Measurements from ENCODE around the gene MAP2K5. TPM values are rescaled to one million over a fixed set of nuclear protein-coding genes. Genes with fewer than 3 reads are reported as not detected.

Gene MAP2K5
- total and polyA plus RNA-seq, 9 of the 15 experiments (the other 6 are each of a cell fraction or from before 2014, with no cell fraction given) = 0.41 to 16.5 (median 7.5) TPM

DNA sequence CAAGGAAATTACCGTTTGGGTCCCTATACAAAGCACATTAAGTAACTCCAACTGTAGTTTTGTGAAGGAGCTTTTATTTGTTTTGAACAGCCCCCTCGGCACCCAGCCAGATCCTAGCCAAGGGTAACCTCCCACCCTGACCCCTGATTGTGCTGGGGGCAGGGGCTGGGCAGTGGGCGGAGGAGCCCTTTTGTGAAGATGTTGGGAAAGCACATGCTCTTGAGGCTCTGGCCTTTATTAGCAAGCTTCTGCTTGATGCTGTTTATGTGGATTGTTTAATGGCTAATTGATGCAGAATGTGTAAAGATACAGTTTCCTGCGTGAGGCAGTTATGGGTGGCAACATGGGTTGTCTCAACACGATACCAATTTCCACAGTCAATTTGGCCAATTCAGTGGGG lies 136.5 kb downstream of the MAP2K5 start:
- Histone ChIP-seq H3K27me3 (ENCODE audit: control insufficient read depth in 2 of 2, insufficient read depth in 2 of 2, low read length in 2 of 2) (no peaks in the 10 kb centered on the region), H3K36me3 (ENCODE audit: control insufficient read depth, insufficient read depth, low read length) (no peaks in the 10 kb centered on the region), H3K9me1 (ENCODE audit: control insufficient read depth, insufficient read depth, low read length) (no peaks in the 10 kb centered on the region), H3K27ac (ENCODE audit: extremely low read depth, low read depth, low read length) (no peak overlapping the region), H3K79me2 (ENCODE audit: control insufficient read depth, insufficient read depth, low read length) (no peaks in the 10 kb centered on the region), H3K9ac (ENCODE audit: insufficient read depth in 1 of 2, low read depth in 2 of 2, low read length in 2 of 2) (no peak overlapping the region), H3K4me2 (ENCODE audit: insufficient read depth, low read length) (no peak overlapping the region), H4K20me1 (replicated peaks; ENCODE audit: control insufficient read depth, insufficient read depth, low read length) (no peaks in the 10 kb centered on the region), H3K4me1 (replicated peaks in 1 of 2; ENCODE audit: control insufficient read depth in 2 of 2, insufficient read depth in 2 of 2, low read length in 2 of 2) (peaks cover 0 to 6% of the 10 kb centered on the region in 2 experiments; a peak in 2 of 5 replicates), H2AFZ (ENCODE audit: low read depth, low read length) (no peak overlapping the region), H3K4me3 (no peak overlapping the region), H3K9me3 (replicated peaks; ENCODE audit: control insufficient read depth, insufficient read depth, low read depth, low read length) (0 out of 2 replicates have a peak, but pooled peaks cover 5% of the 10 kb centered on the region)
- POLR2A ChIA-PET = interaction anchor here (0.8 kb wide), 1 partner anchor 137 kb away, joined by 3 read pairs; the partner anchor contains the start of gene MAP2K5
- 74% methylated on average over 4 of the region's 5 CpGs for WGBS (ENCODE audit: insufficient coverage, low coverage, missing lambda C conversion rate)
- in situ Hi-C loops (cut with MboI) (no loop called here), intact Hi-C loops (cut with micrococcal nuclease) (no loop called here)
- BruUV-seq (replicated peaks) = no TSS peak
- CTCF ChIA-PET (ENCODE audit: low intra/inter-chr PET ratio) = no interaction called here
- no peak for DNase-seq (ENCODE audit: extremely low read depth in 1 of 4, low spot score in 3 of 4)
- FAIRE-seq = no peak
- ATAC-seq = no peak
- TF ChIP-seq, protein P1, sequence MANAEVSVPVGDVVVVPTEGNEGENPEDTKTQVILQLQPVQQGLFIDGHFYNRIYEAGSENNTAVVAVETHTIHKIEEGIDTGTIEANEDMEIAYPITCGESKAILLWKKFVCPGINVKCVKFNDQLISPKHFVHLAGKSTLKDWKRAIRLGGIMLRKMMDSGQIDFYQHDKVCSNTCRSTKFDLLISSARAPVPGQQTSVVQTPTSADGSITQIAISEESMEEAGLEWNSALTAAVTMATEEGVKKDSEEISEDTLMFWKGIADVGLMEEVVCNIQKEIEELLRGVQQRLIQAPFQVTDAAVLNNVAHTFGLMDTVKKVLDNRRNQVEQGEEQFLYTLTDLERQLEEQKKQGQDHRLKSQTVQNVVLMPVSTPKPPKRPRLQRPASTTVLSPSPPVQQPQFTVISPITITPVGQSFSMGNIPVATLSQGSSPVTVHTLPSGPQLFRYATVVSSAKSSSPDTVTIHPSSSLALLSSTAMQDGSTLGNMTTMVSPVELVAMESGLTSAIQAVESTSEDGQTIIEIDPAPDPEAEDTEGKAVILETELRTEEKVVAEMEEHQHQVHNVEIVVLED (CRISPR knock-in tag; IDR thresholded peaks at IDR 0.05) = no peak
- TF ChIP-seq STAT5A (IDR thresholded peaks at IDR 0.05; ENCODE audit: borderline replicate concordance, low read length) = no peak
- no peak for TF ChIP-seq SOX6 (IDR thresholded peaks at IDR 0.05)
- no peak for TF ChIP-seq DDX20 (tag; IDR thresholded peaks at IDR 0.05; ENCODE audit: low read depth)
- TF ChIP-seq CEBPG (CRISPR knock-in tag; IDR thresholded peaks at IDR 0.05) = no peak
- TF ChIP-seq CEBPG (tag; conservative IDR thresholded peaks at IDR 0.05 in 1 of 2, IDR thresholded peaks at IDR 0.05 in 1 of 2) = no peak
- TF ChIP-seq, protein P2, sequence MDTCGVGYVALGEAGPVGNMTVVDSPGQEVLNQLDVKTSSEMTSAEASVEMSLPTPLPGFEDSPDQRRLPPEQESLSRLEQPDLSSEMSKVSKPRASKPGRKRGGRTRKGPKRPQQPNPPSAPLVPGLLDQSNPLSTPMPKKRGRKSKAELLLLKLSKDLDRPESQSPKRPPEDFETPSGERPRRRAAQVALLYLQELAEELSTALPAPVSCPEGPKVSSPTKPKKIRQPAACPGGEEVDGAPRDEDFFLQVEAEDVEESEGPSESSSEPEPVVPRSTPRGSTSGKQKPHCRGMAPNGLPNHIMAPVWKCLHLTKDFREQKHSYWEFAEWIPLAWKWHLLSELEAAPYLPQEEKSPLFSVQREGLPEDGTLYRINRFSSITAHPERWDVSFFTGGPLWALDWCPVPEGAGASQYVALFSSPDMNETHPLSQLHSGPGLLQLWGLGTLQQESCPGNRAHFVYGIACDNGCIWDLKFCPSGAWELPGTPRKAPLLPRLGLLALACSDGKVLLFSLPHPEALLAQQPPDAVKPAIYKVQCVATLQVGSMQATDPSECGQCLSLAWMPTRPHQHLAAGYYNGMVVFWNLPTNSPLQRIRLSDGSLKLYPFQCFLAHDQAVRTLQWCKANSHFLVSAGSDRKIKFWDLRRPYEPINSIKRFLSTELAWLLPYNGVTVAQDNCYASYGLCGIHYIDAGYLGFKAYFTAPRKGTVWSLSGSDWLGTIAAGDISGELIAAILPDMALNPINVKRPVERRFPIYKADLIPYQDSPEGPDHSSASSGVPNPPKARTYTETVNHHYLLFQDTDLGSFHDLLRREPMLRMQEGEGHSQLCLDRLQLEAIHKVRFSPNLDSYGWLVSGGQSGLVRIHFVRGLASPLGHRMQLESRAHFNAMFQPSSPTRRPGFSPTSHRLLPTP (IDR thresholded peaks at IDR 0.05; ENCODE audit: borderline replicate concordance, extremely low read depth, insufficient read length) = no peak
- TF ChIP-seq STAG1 (CRISPR knock-in tag; IDR thresholded peaks at IDR 0.05; ENCODE audit: borderline replicate concordance) = no peak
- TF ChIP-seq SMAD2 (IDR thresholded peaks at IDR 0.05; ENCODE audit: low read depth, low read length) = no peak
- no peak for TF ChIP-seq TCF7 (IDR thresholded peaks at IDR 0.05; ENCODE audit: borderline replicate concordance)
- TF ChIP-seq, protein P3, sequence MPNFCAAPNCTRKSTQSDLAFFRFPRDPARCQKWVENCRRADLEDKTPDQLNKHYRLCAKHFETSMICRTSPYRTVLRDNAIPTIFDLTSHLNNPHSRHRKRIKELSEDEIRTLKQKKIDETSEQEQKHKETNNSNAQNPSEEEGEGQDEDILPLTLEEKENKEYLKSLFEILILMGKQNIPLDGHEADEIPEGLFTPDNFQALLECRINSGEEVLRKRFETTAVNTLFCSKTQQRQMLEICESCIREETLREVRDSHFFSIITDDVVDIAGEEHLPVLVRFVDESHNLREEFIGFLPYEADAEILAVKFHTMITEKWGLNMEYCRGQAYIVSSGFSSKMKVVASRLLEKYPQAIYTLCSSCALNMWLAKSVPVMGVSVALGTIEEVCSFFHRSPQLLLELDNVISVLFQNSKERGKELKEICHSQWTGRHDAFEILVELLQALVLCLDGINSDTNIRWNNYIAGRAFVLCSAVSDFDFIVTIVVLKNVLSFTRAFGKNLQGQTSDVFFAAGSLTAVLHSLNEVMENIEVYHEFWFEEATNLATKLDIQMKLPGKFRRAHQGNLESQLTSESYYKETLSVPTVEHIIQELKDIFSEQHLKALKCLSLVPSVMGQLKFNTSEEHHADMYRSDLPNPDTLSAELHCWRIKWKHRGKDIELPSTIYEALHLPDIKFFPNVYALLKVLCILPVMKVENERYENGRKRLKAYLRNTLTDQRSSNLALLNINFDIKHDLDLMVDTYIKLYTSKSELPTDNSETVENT (CRISPR knock-in tag; IDR thresholded peaks at IDR 0.05) = no peak
- no peak for TF ChIP-seq ZZZ3 (IDR thresholded peaks at IDR 0.05)
- TF ChIP-seq HDAC6 (IDR thresholded peaks at IDR 0.05; ENCODE audit: low read depth, low read length) = no peak
- no peak for TF ChIP-seq ZFP30 (CRISPR knock-in tag; IDR thresholded peaks at IDR 0.05; ENCODE audit: borderline replicate concordance)
- TF ChIP-seq SIX5 (IDR thresholded peaks at IDR 0.05; ENCODE audit: borderline replicate concordance in 1 of 2, insufficient read depth in 1 of 2, low read depth in 1 of 2, low read length in 2 of 2) = no peak
- no peak for TF ChIP-seq MTA1 (IDR thresholded peaks at IDR 0.05; ENCODE audit: borderline replicate concordance)
- no peak for TF ChIP-seq ZNF507 (tag; conservative IDR thresholded peaks at IDR 0.05)
